GM12878 (cell line): ENCODE results near the gene ACACA. TPM values are rescaled to one million over a fixed set of nuclear protein-coding genes. Genes with fewer than 3 reads are reported as not detected.

Source experiments
- ATAC-seq: fragments of 200-7000 bp; cut with Tn5 transposase; 3 replicates; pipeline ENCODE4 v1.9.1; 2020; ENCODE audit warnings: mild to moderate bottlenecking, moderate library complexity
- BruUV-seq: library from RNA; stranded (reverse); fragments of 400-500 nt; replicated peaks from 2 replicates; lab custom pipeline; 2021; lab: Mats Ljungman, UMichigan
- CTCF ChIA-PET: fragments of 300-600 bp; sonication (Branson Sonifier 250); formaldehyde crosslinking; extraction: SDS; loops from one replicate; lab custom pipeline; 2021; ENCODE audit warnings: inconsistent platforms; lab: Yijun Ruan, JAX
- POLR2A ChIA-PET: fragments of 350-600 bp; formaldehyde crosslinking; extraction: SDS; loops from one replicate; lab custom pipeline; 2021; ENCODE audit warnings: inconsistent platforms; lab: Charles Lee
- RAD21 ChIA-PET: fragments of 300-600 bp; sonication (Branson Sonifier 250); formaldehyde crosslinking; loops from one replicate; lab custom pipeline; 2023; ENCODE audit warnings: antibody characterized with exemption; ENCODE audit not compliant: unreplicated experiment; lab: Charles Lee
- SMC1A ChIA-PET: fragments of 300-600 bp; sonication (Branson Sonifier 250); formaldehyde crosslinking; loops from one replicate; lab custom pipeline; 2023; ENCODE audit not compliant: unreplicated experiment, uncharacterized antibody; lab: Charles Lee
- DNase-seq: peaks from one replicate; pipeline ENCODE4 v3.0.0-alpha.2; 2011; ENCODE audit warnings: low read depth, low spot score
- FAIRE-seq: peaks from 3 replicates; lab custom pipeline; 2011; peaks lifted over from hg19 to GRCh38; lab: Jason Lieb, UNC
- H2AFZ ChIP-seq: 2 replicates; pipeline ENCODE4 v1.6.0; 2011; ENCODE audit warnings: low read depth, low read length, control low read depth; ENCODE audit not compliant: control insufficient read depth
- H3K27ac ChIP-seq: 2 replicates; pipeline ENCODE4 v1.5.1; 2011; ENCODE audit warnings: control low read depth; ENCODE audit not compliant: control insufficient read depth, insufficient read depth
- H3K27me3 ChIP-seq, 2 experiments: replicated peaks in 1 of 2; 2 replicates each; pipeline versions ENCODE4 v1.6.0 to v1.6.1; 2011; ENCODE audit warnings: low read length in 1 of 2; ENCODE audit not compliant: control insufficient read depth in 2 of 2, insufficient read depth in 2 of 2
- H3K36me3 ChIP-seq, 2 experiments: 2 replicates each; pipeline ENCODE4 v1.5.1; 2011; ENCODE audit warnings: low read length in 1 of 2; ENCODE audit not compliant: control insufficient read depth in 2 of 2, insufficient read depth in 2 of 2
- H3K4me1 ChIP-seq: 2 replicates; pipeline ENCODE4 v1.6.1; 2011; ENCODE audit warnings: mild to moderate bottlenecking, low read length, moderate library complexity, mixed read lengths; ENCODE audit not compliant: control insufficient read depth, insufficient read depth
- H3K4me2 ChIP-seq: 2 replicates; pipeline ENCODE4 v1.6.0; 2011; ENCODE audit warnings: control low read depth; ENCODE audit not compliant: control insufficient read depth, insufficient read depth
- H3K4me3 ChIP-seq: fragments of 200-600 bp; sonication (generic); 2 replicates; pipeline ENCODE4 v1.5.1; 2016
- H3K79me2 ChIP-seq: 2 replicates; pipeline ENCODE4 v1.6.0; 2011; ENCODE audit warnings: low read length; ENCODE audit not compliant: control insufficient read depth, insufficient read depth
- H3K9ac ChIP-seq: 2 replicates; pipeline ENCODE4 v1.8.0; 2011; ENCODE audit warnings: low read length, control low read depth, mixed read lengths; ENCODE audit not compliant: control insufficient read depth, insufficient read depth
- H3K9me3 ChIP-seq: replicated peaks from 3 replicates; pipeline ENCODE4 v1.5.1; 2011; ENCODE audit warnings: mild to moderate bottlenecking, low read length; ENCODE audit not compliant: control insufficient read depth, insufficient read depth
- H4K20me1 ChIP-seq: 2 replicates; pipeline ENCODE4 v1.6.0; 2011; ENCODE audit not compliant: control insufficient read depth, insufficient read depth
- ASH2L ChIP-seq: fragments of 300-600, 200-600 bp; sonication (generic); IDR thresholded peaks from 2 replicates; pipeline ENCODE4 v1.6.1; 2017; ENCODE audit warnings: low read depth, mild to moderate bottlenecking, borderline replicate concordance
- BCLAF1 ChIP-seq: fragments of 450-650 bp; IDR thresholded peaks from 2 replicates; pipeline ENCODE4 v1.6.1; 2017; ENCODE audit warnings: antibody characterized with exemption, mild to moderate bottlenecking, moderate library complexity
- CHD1 ChIP-seq: IDR thresholded peaks from 2 replicates; pipeline ENCODE4 v1.6.1; 2012; ENCODE audit warnings: low read depth, low read length, improper control_type of control experiment
- CTCF ChIP-seq, 3 experiments: IDR thresholded peaks in 2 of 3; conservative IDR thresholded peaks in 1 of 3; 2 replicates each; pipeline ENCODE4 v1.5.1; 2011; ENCODE audit warnings: low read depth in 3 of 3, low read length in 3 of 3, mild to moderate bottlenecking in 3 of 3, control low read depth in 2 of 3, moderate library complexity in 2 of 3, inconsistent platforms in 1 of 3, mixed read lengths in 1 of 3; ENCODE audit not compliant: control insufficient read depth in 2 of 3, insufficient read depth in 1 of 3; ENCODE audit errors: extremely low read depth in 1 of 3
- DPF2 ChIP-seq: fragments of 450-650 bp; IDR thresholded peaks from 2 replicates; pipeline ENCODE4 v1.6.1; 2017; ENCODE audit warnings: mild to moderate bottlenecking
- EZH2 ChIP-seq: IDR thresholded peaks from 2 replicates; pipeline ENCODE4 v1.6.1; 2012; ENCODE audit warnings: low read depth, mild to moderate bottlenecking, control low read depth, inconsistent platforms, low read length, borderline replicate concordance; ENCODE audit not compliant: control insufficient read depth
- IKZF1 ChIP-seq: fragments of 450-650 bp; conservative IDR thresholded peaks from 2 replicates; pipeline ENCODE4 v1.6.1; 2017; ENCODE audit warnings: antibody characterized with exemption, mild to moderate bottlenecking
- IRF3 ChIP-seq: fragments of 450-650 bp; IDR thresholded peaks from 2 replicates; pipeline ENCODE4 v1.6.1; 2014; ENCODE audit warnings: mild to moderate bottlenecking
- KLF5 ChIP-seq: fragments of 450-650 bp; IDR thresholded peaks from 2 replicates; pipeline ENCODE4 v1.6.1; 2014; ENCODE audit warnings: mild to moderate bottlenecking; ENCODE audit not compliant: partially characterized antibody
- NFIC ChIP-seq: IDR thresholded peaks from 2 replicates; pipeline ENCODE4 v1.6.1; 2012; ENCODE audit warnings: low read depth, mild to moderate bottlenecking, inconsistent platforms, low read length, moderate library complexity
- PML ChIP-seq: IDR thresholded peaks from 2 replicates; pipeline ENCODE4 v1.6.1; 2012; ENCODE audit warnings: low read length, inconsistent platforms
- RCOR1 ChIP-seq: conservative IDR thresholded peaks from 2 replicates; pipeline ENCODE4 v1.6.1; 2012; ENCODE audit warnings: low read depth, low read length, improper control_type of control experiment
- RUNX3 ChIP-seq: IDR thresholded peaks from 2 replicates; pipeline ENCODE4 v1.6.1; 2012; ENCODE audit warnings: low read length, inconsistent platforms
- SMAD1 ChIP-seq: fragments of 450-650 bp; IDR thresholded peaks from 2 replicates; pipeline ENCODE4 v1.6.1; 2018; ENCODE audit warnings: mild to moderate bottlenecking, low read depth; ENCODE audit not compliant: partially characterized antibody
- WGBS: methylation state at CpG from one replicate; pipeline ENCODE4 v1.1.6; 2016; ENCODE audit warnings: low lambda C conversion rate; ENCODE audit not compliant: insufficient replicate concordance, insufficient coverage; ENCODE audit errors: missing lambda C conversion rate; 5-methylcytosine and 5-hydroxymethylcytosine counted together
- in situ Hi-C: fragments of 300-500 bp; cut with MboI; formaldehyde crosslinking; loops from 9 replicates; pipeline ENCODE4 v1.14.3; 2018; ENCODE audit warnings: mixed read lengths
- intact Hi-C: fragments of 100-400 bp; cut with micrococcal nuclease; formaldehyde crosslinking; loops from one replicate; pipeline ENCODE4 v1.14.2; 2022; ENCODE audit not compliant: unreplicated experiment
- polyA plus RNA-seq, 11 experiments: library from polyadenylated mRNA; depleted of rRNA in 4 of 11; unstranded in 6 of 11; stranded (reverse) in 5 of 11; fragments of >200 nt; fragmentation: Nextera tagmentation in 4 of 11; fragmentation: Illumina TruSeq in 1 of 11; extraction: Ambion mirVana in 4 of 11; extraction: Trizol in 1 of 11; gene quantifications; 1 replicate in 1 of 11; 2 replicates in 10 of 11; pipeline versions ENCODE4 v1.2.1 to v1.2.3, GENCODE V29; 2011 to 2016; ENCODE audit warnings: inconsistent platforms in 2 of 11, missing spikeins in 2 of 11, low read depth in 1 of 11
- total RNA-seq, 4 experiments: library from RNA; depleted of rRNA in 3 of 4; stranded (reverse); fragments of >200 nt in 3 of 4; fragmentation: Illumina TruSeq in 1 of 4; extraction: Trizol in 1 of 4; gene quantifications; 2 replicates each; pipeline versions ENCODE4 v1.2.1 to v1.2.3, GENCODE V29; 2013 to 2021

ACACA gene
- total and polyA plus RNA-seq, 10 of the 15 experiments (the other 5 are each of a cell fraction or from before 2014, with no cell fraction given): 12.9 to 74.2 (median 32.0) TPM

GRCh38 chr17:37144075-37144701 lies 262.4 kb downstream of the ACACA start:
- H3K4me2 ChIP-seq: no peak overlapping the region
- no peaks in the 10 kb centered on the region; a peak in 3 of 4 replicates for H3K36me3 ChIP-seq
- H4K20me1 ChIP-seq: no peaks in the 10 kb centered on the region
- in situ Hi-C loops (no loop called here), intact Hi-C loops (no loop called here)
- H3K4me3 ChIP-seq: no peak overlapping the region
- ChIA-PET RAD21 (no interaction called here), SMC1A (interaction anchor here (1.1 kb wide), 1 partner anchor 20 kb away, joined by 3 read pairs; no protein-coding TSS in a partner anchor), POLR2A (interaction anchor here (0.5 kb wide), 1 partner anchor 150 kb away, joined by 3 read pairs; no protein-coding TSS in a partner anchor), CTCF (interaction anchor here (0.7 to 1.0 kb wide), 2 partner anchors 388 to 648 kb away, joined by 3 to 4 read pairs; no protein-coding TSS in a partner anchor)
- no TSS peak for BruUV-seq
- TF ChIP-seq NFIC (no peak), PML (no peak), ASH2L (no peak), IKZF1 (no peak), KLF5 (no peak), EZH2 (no peak), DPF2 (no peak), RCOR1 (no peak), IRF3 (no peak), CTCF (IDR thresholded peaks at IDR 0.05 in 2 of 3, conservative IDR thresholded peaks at IDR 0.05 in 1 of 3; ENCODE audit: control insufficient read depth in 2 of 3, extremely low read depth in 1 of 3, insufficient read depth in 1 of 3, low read depth in 3 of 3, low read length in 3 of 3) (no peak), BCLAF1 (no peak), RUNX3 (no peak), CHD1 (no peak), SMAD1 (no peak)
- H3K4me1 ChIP-seq: peaks cover 18% of the 10 kb centered on the region
- no peak for ATAC-seq
- no peaks in the 10 kb centered on the region for H3K9me3 ChIP-seq
- no peak overlapping the region for H2AFZ ChIP-seq
- 97% methylated on average over 7 of the region's 7 CpGs for WGBS
- H3K9ac ChIP-seq: no peak overlapping the region
- FAIRE-seq: no peak
- H3K27ac ChIP-seq: no peak overlapping the region
- H3K27me3 ChIP-seq: no peaks in the 10 kb centered on the region
- no peaks in the 10 kb centered on the region for H3K79me2 ChIP-seq
- no peak for DNase-seq
